Cardiac fibroblast (primary cell): ENCODE results near the gene MGAT3.

Experiments used
- DNase-seq, 2 donors: peaks; one replicate each; pipeline versions ENCODE4 v3.0.0 to v3.0.0-alpha.2; 2010; ENCODE audit warnings: low read depth in 2 of 2
- H3K4me3 ChIP-seq, 2 donors: replicated peaks in 1 of 2; 1 replicate in 1 of 2; 2 replicates in 1 of 2; pipeline ENCODE4 v1.5.1; 2011; ENCODE audit warnings: low read depth in 2 of 2, low read length in 2 of 2, mild to moderate bottlenecking in 2 of 2, moderate library complexity in 1 of 2
- TF ChIP-seq, protein P1 (sequence below): IDR thresholded peaks from one replicate; pipeline ENCODE4 v1.5.1; 2011; ENCODE audit warnings: low read depth, mild to moderate bottlenecking, low read length, inconsistent platforms

The MGAT3 gene

DNA sequence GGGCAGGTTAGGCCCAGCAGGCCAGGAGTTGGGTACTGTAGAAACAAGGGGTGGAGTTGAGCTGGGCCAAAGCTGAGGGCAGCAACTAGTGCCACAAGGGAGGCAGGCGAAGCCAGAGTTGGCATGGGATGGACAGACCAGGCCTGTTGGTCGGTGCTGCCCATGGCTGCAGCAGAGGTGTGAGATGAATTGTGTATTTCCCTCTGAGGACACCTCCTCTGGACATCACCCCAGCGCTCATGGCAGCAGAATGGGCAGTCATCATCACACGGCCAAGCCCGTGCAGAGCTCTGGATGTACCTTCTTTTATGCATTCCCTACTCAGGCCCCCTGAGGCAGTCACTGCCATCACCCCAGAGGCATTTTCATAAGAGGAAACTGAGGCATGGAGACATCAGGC lies 36.9 kb upstream of the MGAT3 start:
- DNase-seq, result no peak
- TF ChIP-seq, protein P1, sequence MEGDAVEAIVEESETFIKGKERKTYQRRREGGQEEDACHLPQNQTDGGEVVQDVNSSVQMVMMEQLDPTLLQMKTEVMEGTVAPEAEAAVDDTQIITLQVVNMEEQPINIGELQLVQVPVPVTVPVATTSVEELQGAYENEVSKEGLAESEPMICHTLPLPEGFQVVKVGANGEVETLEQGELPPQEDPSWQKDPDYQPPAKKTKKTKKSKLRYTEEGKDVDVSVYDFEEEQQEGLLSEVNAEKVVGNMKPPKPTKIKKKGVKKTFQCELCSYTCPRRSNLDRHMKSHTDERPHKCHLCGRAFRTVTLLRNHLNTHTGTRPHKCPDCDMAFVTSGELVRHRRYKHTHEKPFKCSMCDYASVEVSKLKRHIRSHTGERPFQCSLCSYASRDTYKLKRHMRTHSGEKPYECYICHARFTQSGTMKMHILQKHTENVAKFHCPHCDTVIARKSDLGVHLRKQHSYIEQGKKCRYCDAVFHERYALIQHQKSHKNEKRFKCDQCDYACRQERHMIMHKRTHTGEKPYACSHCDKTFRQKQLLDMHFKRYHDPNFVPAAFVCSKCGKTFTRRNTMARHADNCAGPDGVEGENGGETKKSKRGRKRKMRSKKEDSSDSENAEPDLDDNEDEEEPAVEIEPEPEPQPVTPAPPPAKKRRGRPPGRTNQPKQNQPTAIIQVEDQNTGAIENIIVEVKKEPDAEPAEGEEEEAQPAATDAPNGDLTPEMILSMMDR, result no peak
- H3K4me3 ChIP-seq, result no peak overlapping the region

DNA sequence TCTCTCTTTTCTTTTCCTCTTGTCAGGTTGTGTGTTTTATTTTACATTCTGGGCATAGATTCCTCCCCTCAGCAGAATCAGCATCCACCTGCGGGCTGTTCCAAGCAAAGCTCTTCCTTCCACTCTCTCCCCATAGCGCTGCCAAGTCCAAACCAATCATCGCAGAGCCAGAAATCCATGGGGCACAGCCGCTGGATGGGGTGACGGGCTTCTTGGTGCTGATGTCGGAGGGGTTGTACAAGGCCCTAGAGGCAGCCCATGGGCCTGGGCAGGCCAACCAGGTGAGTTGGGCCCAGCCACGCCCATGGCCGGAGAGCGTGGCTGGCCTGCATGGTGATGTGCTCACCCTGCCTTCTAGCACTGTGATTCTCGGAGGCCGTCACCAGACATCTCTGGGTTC lies 35.1 kb upstream of the MGAT3 start:
- TF ChIP-seq, protein P1, result no peak
- no peak for DNase-seq
- H3K4me3 ChIP-seq, result no peak overlapping the region

DNA sequence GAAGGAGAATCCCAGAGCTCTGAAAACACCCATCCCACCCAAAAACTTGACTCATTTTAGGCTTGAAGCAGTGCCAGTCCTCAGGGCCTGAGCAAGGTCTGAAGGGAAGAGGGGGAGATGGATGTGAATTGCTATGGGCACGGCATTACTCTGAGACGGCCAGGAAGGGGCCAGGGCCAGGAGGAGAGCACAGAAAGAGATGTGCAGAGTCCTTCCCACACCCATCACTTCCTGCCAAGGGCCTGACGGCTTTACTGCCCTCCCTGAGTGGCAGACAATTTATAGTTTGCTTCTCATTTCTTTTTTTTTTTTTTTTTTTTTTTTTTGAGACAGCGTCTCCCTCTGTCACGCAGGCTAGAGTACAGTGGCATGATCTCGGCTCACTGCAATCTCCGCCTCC lies 34.7 kb upstream of the MGAT3 start:
- H3K4me3 ChIP-seq, result no peak overlapping the region
- TF ChIP-seq, protein P1, result no peak
- no peak for DNase-seq

DNA sequence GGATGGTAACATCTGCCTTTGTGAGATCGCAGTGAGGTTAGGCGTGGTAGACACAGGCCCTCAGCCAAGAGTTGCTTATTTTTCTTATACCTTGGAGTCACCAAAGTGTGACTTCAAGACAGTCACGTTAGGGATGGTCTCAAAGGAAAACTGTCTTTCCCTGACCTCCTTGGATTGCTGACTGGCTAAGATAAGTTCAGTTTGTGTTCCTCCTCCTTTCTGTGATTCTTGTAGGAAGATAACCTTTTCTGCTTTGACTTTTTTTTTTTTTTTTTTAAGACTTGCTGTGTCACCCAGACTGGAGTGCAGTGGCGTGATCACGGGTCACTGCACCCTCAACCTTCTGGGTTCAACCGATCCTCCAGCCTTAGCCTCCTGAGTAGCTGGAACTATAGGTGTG lies 34.1 kb upstream of the MGAT3 start:
- DNase-seq, result no peak
- H3K4me3 ChIP-seq, result no peak overlapping the region
- TF ChIP-seq, protein P1, result no peak

DNA sequence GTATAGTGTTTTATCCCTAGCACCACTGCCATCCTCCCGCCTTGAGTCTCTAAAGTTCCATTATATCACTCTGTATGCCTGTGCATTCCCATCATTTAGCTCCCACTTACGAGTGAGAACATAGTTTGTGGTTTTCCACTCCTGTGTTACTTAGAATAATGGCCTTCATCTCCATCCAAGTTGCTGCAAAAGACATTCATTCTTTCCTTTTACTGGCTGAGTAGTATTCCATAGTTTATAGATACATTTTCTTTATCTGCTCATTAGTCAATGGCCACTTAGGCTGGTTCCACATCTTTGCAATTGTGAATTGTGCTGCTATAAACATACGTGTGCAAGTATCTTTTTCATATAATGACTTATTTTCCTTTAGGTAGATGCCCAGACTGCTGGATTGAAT lies 32.8 kb upstream of the MGAT3 start:
- no peak for DNase-seq
- no peak overlapping the region for H3K4me3 ChIP-seq
- TF ChIP-seq, protein P1, result no peak

DNA sequence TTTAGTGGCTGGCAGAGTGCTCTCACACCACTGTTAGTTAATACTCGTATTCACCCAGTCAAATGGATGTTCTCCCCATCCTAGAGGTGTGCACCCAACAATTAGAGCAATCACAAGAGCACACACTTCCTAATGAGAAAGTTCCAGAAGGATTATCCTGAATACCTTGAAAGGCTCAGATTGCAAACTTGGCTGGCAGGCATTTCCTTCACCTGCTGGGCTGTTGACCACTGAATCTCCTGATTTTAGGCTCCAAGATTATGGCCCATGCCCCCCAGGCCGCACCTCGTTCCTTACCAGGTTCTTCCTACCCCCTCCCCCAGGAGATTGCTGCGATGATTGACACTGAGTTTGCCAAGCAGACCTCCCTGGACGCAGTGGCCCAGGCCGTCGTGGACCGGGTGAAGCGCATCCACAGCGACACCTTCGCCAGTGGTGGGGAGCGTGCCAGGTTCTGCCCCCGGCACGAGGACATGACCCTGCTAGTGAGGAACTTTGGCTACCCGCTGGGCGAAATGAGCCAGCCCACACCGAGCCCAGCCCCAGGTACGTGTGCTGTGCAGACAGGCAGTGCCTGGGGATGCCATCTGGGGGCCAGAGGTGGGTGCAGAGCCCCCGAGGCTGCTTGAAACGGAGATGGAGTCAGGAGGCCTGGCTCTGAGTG lies 30.3 kb upstream of the MGAT3 start:
- no peak for DNase-seq
- TF ChIP-seq, protein P1, result no peak

More for the DNA sequence above, 30.3 kb upstream of the MGAT3 start:
- H3K4me3 ChIP-seq, result no peak overlapping the region
